Neural progenitor cell (in vitro differentiated cells): ENCODE data around the gene DOHH.

ENCODE experiments used
- CTCF ChIP-seq: fragments of 200-600 bp; sonication (generic); IDR thresholded peaks from 2 replicates; pipeline ENCODE4 v1.5.1; 2017; ENCODE audit warnings: antibody characterized with exemption, mild to moderate bottlenecking
- EZH2 ChIP-seq: fragments of 200-600 bp; sonication (generic); IDR thresholded peaks from 2 replicates; pipeline ENCODE4 v1.6.1; 2017; ENCODE audit warnings: antibody characterized with exemption, mild to moderate bottlenecking, moderate library complexity
- EZH2phosphoT487 ChIP-seq: fragments of 200-600 bp; sonication (generic); IDR thresholded peaks from 2 replicates; pipeline ENCODE4 v1.6.1; 2017; ENCODE audit warnings: antibody characterized with exemption

GRCh38 chr19:3491396-3492119 is 8.9 kb downstream of the DOHH start:
- TF ChIP-seq CTCF (no peak), EZH2phosphoT487 (no peak), EZH2 (no peak)
